Stimulated activated memory B cell treated with anti-CD40 and anti-IgM and Interleukin-4, amounts not matched to agents 10 μg/mL and 1 μg/mL and 100 μg/mL, for 72 hours (primary cell): ENCODE data around the gene ORC1.

Experiments used
- ATAC-seq: fragments of 150-1000 bp; cut with Tn5 transposase; 2 replicates; pipeline ENCODE4 v1.10.0; 2021
- H3K27ac Mint-ChIP-seq: one replicate; pipeline ENCODE4 v1.8.0; 2022; ENCODE audit warnings: mild to moderate bottlenecking, mixed read lengths
- H3K27me3 Mint-ChIP-seq: one replicate; pipeline ENCODE4 v1.8.0; 2022; ENCODE audit warnings: mixed read lengths
- H3K36me3 Mint-ChIP-seq: one replicate; pipeline ENCODE4 v1.8.0; 2022; ENCODE audit warnings: mixed read lengths
- H3K4me1 Mint-ChIP-seq: one replicate; pipeline ENCODE4 v1.8.0; 2022; ENCODE audit warnings: mixed read lengths
- H3K4me3 Mint-ChIP-seq: one replicate; pipeline ENCODE4 v1.8.0; 2022; ENCODE audit warnings: mild to moderate bottlenecking, moderate library complexity, mixed read lengths
- H3K9me3 Mint-ChIP-seq: one replicate; pipeline ENCODE4 v1.8.0; 2022; ENCODE audit warnings: mixed read lengths

ORC1 gene

GRCh38 chr1:52337439-52337838, 66.8 kb downstream of the ORC1 start:
- no peaks in the 10 kb centered on the region for H3K4me1 Mint-ChIP-seq
- no peaks in the 10 kb centered on the region for H3K9me3 Mint-ChIP-seq
- ATAC-seq, result no peak
- H3K27ac Mint-ChIP-seq, result no peak overlapping the region
- no peak overlapping the region for H3K4me3 Mint-ChIP-seq
- no peaks in the 10 kb centered on the region for H3K36me3 Mint-ChIP-seq
- H3K27me3 Mint-ChIP-seq, result no peaks in the 10 kb centered on the region

GRCh38 chr1:52334906-52335528, 69.2 kb downstream of the ORC1 start:
- H3K4me3 Mint-ChIP-seq, result no peak overlapping the region
- no peak for ATAC-seq

GRCh38 chr1:52332411-52332810, 71.8 kb downstream of the ORC1 start:
- Mint-ChIP-seq H3K27me3 (no peaks in the 10 kb centered on the region), H3K36me3 (no peaks in the 10 kb centered on the region), H3K4me3 (no peak overlapping the region), H3K9me3 (no peaks in the 10 kb centered on the region), H3K27ac (no peak overlapping the region), H3K4me1 (no peaks in the 10 kb centered on the region)
- ATAC-seq, result no peak

More at GRCh38 chr1:52334906-52335528, 69.2 kb downstream of the ORC1 start:
- Mint-ChIP-seq H3K9me3 (no peaks in the 10 kb centered on the region), H3K27ac (no peak overlapping the region), H3K27me3 (no peaks in the 10 kb centered on the region), H3K36me3 (no peaks in the 10 kb centered on the region), H3K4me1 (no peaks in the 10 kb centered on the region)

GRCh38 chr1:52328615-52329014, 75.6 kb downstream of the ORC1 start:
- H3K4me3 Mint-ChIP-seq, result no peak overlapping the region
- no peak for ATAC-seq

GRCh38 chr1:52325786-52326185, 78.4 kb downstream of the ORC1 start:
- ATAC-seq, result no peak
- no peak overlapping the region for H3K27ac Mint-ChIP-seq
- no peak overlapping the region for H3K4me3 Mint-ChIP-seq
- H3K9me3 Mint-ChIP-seq, result no peaks in the 10 kb centered on the region
- peaks cover 9% of the 10 kb centered on the region for H3K27me3 Mint-ChIP-seq
- no peaks in the 10 kb centered on the region for H3K4me1 Mint-ChIP-seq
- H3K36me3 Mint-ChIP-seq, result peaks cover 6% of the 10 kb centered on the region

More at GRCh38 chr1:52328615-52329014, 75.6 kb downstream of the ORC1 start:
- Mint-ChIP-seq H3K9me3 (no peaks in the 10 kb centered on the region), H3K27ac (no peak overlapping the region), H3K36me3 (no peaks in the 10 kb centered on the region), H3K27me3 (no peaks in the 10 kb centered on the region), H3K4me1 (no peaks in the 10 kb centered on the region)

GRCh38 chr1:52323731-52324130, 80.5 kb downstream of the ORC1 start:
- Mint-ChIP-seq H3K27ac (no peak overlapping the region), H3K4me1 (no peaks in the 10 kb centered on the region), H3K36me3 (peaks cover 6% of the 10 kb centered on the region), H3K27me3 (peaks cover 9% of the 10 kb centered on the region), H3K9me3 (no peaks in the 10 kb centered on the region), H3K4me3 (no peak overlapping the region)
- no peak for ATAC-seq
